Stimulated activated CD8-positive, alpha-beta memory T cell treated with anti-CD3 and anti-CD28 coated beads, Interleukin-15, amount 100 ng/mL, for 4 hours (primary cell): ENCODE measurements around the gene ABCA3.
A peak's percentile ranks its signal among the peaks of the same experiment; 100 is the strongest.
"Not testable (repeated sequence)": the region's sequence is repeated elsewhere in the genome, so short reads cannot be mapped to it uniquely, and the experiment has no call there.

Experiments used
- DNase-seq, 2 donors: peaks; one replicate each; pipeline ENCODE4 v3.0.0-alpha.2; 2020; ENCODE audit warnings: low read depth in 2 of 2

ABCA3 gene

DNA sequence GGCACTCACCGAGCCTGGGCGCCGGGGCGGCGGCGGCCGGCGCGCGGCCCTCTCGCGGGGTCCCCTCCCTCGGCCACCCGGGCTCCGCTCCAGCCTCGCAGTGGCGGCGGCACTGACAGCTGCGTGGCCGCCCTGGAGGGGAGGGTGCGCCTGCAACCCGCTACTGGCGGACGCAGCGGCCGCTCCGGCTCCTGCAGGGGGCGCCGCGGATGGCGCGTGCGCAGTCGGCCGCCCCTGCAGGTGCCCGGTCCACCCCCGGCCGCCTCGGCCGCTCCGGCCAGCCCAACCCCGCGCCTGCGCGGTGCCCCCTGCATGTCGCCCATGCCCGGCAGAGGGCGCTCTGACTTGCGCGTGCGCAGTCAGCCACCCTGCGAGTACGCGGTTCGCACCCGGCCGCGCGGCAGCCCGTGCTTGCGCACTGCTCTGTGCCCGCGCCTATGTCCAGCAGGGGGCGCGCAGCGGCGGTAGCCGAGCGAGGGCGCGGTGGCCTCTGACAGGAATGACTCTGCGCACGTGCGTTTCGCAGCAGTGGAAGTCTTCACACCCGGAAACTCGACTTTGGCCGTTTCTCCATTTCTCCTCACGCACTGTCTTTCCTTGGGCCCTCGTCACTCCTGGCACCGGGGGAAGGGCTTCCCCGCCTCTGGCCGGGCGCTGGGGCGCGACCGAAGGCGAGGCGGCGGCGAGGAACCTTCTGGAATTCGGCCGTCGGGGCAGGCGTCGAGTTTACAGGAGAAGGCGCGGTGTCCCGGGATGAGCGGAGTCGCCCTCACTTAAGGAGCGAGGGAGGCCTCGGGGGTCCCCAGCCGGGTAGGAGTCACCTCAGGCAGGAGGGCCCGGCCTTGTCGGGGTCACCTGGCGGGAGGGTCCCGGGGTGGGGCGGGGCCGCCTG is at the start of gene ABCA3:
TSS of gene ABCA3 (minus strand) at position 165 of the 892 bp plus-strand sequence. CDS start 14,262 bp downstream, outside the sequence.
- peak; percentile 81 to 91 for DNase-seq

DNA sequence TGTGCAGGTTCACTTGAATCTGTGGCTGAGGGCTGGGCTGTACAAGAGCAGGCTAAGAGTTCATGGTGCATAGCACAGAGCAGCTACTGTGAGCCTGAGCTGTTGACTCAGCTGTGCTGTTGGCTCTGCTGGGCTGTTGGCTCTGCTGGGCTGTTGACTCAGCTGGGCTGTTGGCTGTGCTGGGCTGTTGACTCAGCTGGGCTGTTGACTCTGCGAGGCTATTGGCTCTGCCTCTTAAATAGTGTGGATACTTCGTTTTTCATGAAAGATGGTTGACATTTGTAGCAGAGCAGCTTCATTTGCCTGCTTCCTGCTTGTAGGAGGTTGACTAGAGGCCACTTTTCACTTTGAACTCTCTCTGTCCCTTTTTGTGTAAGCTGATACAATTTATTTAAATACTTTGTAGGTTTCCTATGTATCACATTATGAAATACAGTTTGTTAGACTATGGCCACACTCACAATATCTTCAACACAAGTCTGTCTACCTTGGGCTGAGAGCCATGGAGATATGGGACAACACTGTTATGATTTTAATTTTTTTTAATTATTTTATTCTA is 48.4 kb upstream of the ABCA3 start:
- DNase-seq = no peak

DNA sequence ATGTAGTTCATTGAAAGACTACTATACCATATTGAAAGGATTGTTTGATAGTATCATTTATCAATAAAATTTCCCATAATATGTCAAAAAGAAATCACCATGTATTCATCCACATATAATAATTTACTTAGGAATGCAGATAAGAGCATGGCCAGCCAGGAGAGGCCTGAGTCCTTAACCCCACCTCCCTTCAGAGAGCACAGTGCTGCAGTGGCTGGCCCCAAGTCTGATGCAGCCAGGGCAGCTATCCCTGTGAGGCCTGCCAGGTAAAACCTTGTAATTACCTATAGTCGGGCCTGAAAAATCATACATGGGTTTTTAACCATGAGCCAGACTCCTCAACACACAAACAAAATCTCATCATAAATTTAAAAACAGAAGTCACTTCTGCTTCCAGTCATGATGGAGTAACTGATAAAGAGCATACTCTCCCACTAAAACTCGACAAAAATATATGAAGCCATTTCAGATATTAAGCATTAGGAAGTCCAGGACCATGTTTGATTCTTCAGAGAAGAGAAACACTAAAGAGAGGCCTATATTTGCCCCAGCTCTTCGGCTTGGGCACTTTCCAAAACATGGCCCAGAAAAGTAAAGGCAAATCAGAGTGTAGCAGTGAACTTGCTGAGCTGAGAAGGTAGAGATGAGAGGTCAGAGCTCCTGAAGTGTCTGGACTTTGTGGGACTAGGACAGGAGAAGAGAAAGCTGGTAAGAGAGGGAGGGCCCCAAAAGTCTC is 47.8 kb upstream of the ABCA3 start:
- DNase-seq = no peak

DNA sequence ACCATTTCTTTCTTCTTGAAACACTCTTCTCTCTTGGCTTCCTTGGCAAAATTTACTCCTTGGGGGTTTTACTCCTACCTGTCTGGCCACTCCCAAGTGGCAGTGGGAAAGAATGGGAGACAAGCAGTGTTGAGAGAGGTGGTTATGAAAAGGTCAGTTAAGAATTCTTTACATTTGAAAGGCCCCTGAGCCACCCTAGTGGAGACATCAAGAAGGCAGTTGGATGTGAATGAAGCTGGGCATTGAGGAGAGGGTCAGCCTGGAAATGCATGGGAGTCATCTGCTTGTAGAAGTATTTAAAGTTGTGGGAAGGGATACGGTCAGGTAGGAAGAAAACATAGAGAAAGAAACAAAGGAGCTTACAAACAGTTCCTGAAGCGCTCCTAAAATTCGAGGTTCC is 46.5 kb upstream of the ABCA3 start:
- DNase-seq = no peak

DNA sequence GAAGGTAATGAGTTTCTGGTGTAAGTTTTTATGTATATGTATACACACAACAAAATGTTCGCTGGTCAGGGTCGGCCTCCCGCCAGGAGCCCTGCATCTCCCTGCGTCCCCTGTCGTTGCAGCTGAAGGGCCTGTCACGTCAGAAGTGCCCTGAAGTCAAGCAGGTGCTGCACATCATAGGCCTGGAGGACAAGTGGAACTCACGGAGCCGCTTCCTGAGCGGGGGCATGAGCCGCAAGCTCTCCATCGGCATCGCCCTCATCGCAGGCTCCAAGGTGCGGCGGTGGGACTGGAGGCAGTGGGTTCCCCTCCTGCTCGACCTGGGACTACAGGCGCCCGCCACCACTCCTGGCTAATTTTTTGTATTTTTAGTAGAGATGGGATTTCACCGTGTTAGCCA is 45.5 kb upstream of the ABCA3 start:
- not testable (repeated sequence) for DNase-seq

DNA sequence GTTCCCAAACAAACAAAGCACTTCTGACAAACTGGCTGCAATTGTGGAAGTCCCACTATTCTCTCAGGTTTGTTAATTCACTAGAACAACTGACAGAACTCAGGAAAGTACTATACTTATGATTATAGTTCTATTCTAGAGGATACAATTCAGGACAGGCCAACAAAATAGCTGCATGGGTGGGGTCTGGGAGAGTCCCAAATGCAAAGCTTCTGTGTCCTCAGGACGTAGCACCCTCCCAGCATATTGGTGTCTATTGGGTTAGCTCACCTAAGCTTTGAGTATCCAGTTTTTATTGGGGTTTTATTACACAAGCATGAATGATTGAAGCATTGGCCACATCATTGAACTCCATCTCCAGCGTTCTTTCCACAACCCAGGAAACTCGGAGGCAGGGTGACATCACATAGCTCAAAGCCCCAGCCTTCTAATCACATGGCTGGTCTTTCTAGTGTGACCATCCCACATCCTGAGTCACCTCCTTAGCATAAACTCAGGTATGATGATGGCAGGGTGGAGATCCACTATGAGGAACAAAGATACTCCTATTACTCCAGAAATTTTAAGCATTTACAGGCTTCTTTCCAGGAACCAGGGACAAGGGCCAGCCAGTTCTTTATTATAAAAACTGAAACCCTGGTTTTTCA is 44.8 kb upstream of the ABCA3 start:
- no peak for DNase-seq

DNA sequence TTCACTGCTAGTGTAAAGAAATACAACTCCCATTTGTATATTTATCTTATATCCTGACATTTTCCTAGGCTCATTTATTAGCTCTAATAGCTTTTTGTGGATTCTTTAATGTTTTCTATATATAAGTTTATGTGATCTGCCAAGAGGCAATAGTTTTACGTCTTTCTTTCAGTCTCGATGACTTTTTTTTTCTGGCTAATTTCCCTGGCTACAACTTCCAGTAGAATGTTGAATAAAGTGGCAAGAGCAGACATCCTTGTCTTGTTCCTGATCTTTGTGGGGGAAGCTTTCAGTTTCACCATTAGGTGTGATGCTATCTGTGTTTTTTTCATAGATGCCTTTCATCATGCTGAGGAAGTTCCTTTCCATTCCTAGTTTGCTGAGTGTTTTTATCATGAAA is 43.9 kb upstream of the ABCA3 start:
- DNase-seq = no peak

DNA sequence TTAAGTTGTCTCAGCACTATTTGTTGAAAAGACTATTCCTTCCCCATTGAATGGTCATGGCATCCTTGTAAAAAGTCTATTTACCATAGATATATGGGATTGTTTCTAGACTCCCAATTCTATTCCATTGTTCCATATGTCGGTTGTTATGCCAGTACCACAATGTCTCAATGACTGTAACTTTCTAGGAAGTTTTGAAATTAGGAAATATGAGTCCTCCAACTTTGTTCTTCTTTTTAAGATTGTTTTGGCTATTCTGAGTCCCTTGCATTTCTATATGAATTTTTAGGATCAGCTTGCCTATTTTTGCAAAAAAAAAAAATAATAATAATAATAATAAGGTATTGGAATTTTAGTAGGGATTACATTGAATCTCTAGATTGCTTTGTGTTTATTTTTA is 43.0 kb upstream of the ABCA3 start:
- DNase-seq = no peak

DNA sequence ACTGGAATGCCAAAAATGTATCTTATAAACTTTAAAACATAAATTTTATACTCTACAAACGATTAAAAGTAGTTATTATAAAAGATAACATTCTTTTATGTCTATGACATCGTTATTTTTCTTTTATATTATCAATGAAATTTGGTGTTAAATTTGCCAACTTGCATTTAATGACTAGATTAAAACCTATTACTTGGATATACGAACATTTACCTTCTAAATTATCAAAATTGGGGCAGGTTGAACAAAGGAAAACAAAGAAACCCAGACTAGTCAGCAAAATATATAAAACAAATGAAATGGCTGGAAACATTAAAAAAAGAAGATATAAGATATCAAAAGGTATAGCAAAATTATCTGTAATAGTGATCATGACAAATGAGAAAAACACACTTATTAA is 34.1 kb upstream of the ABCA3 start:
- DNase-seq = no peak

DNA sequence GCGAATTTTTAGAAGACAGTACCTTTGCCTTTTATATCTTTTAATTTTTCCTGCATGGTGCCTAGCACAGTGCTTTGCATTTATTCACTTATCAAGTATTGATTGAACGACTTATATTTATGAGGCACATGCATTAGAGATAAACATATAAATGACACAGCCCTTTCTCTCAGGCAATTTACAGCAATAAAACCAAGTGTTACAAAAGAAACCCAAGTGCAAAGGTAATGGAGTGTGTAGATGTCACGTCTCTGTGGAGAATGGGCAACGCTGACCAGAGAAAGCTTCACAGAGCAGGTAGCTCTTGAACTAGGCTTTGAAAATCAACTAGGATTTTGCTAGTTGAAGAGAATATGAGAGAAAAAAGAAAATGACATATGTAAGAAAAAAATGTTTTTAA is 32.6 kb upstream of the ABCA3 start:
- DNase-seq = no peak

DNA sequence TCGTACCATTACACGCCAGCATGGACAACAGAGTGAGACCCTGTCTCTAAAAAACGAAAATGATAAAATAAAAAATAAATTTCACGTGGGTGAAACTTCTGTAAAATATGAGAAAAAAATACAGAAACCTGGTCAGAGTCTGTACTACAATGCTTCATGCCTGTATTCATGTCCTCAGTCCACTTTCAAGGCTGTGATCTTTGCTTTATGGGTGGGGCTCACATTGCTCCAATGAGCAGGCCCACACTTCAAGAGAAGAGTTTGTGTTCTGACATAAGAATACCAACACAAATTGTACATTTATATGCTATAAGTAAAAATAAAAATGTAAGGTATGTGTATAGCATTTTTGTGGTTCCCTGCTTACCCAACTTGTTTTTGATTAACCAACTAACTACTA is 32.2 kb upstream of the ABCA3 start:
- no peak for DNase-seq

DNA sequence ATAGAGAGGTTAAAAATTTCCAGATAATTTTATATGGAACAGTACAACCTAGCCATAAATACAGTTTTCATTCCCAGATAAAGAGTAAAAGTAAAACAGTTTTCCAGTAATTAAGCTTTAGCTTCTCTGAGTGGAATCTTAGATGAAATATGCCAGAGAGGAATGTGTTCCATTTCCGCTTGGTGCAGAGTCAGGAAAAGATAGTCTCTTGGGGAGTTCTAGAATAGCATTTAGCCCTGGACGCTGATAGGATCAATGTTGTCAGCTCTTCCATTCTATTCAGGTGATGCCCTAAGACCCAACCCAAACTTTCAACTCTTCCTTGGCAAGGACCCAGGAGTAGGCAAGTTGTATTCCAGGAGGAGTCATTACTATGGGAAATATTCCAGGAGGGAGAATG is 30.9 kb upstream of the ABCA3 start:
- DNase-seq = no peak

DNA sequence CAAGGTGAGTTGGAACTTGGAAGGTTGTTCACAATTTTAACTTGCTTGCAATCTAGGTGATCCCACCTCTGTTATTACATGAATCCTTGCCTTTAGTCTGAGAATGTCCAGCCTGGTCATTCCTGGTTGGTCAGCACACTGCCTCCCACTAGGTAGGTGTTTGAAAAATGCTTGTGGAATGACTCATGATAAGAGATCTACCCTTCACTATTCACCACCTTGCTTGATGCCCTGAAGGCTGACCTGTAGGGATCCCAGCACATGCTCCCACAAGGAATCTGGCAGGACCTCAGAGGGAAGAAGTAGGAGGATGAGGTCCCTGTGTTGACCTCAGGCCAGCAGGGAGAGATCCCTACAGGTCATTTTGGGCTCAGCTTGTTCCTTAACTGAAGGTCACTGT is 30.2 kb upstream of the ABCA3 start:
- no peak for DNase-seq

DNA sequence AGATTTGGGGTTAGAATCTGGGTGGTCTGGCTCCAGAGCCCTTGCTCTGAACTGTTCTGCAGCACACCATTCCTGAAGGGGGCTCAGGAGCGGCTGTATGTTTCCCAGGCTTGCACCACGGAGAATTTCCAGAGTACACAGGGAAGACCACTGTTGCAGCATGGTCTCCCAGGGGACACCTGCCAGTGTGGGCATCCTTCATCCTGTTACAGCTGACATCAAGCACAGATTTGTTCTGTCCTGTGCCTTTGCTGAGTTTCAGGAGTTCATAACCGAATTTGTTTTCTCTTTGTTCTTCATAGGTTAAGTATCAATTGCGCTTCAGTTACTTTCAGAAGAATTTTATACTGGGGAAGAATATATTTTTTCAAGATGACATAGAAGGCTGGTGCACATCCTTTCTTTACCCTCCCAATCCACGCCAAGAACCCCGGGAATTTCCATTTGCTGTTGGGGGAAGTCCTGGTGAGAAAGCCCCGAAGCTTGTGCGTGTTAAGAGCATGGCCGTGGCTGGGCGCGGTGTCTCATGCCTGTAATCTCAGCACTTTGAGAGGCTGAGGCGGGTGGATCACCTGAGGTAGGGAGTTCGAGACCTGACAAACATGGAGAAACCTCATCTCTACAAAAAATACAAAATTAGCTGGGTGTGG is 26.3 kb upstream of the ABCA3 start:
- no peak for DNase-seq

DNA sequence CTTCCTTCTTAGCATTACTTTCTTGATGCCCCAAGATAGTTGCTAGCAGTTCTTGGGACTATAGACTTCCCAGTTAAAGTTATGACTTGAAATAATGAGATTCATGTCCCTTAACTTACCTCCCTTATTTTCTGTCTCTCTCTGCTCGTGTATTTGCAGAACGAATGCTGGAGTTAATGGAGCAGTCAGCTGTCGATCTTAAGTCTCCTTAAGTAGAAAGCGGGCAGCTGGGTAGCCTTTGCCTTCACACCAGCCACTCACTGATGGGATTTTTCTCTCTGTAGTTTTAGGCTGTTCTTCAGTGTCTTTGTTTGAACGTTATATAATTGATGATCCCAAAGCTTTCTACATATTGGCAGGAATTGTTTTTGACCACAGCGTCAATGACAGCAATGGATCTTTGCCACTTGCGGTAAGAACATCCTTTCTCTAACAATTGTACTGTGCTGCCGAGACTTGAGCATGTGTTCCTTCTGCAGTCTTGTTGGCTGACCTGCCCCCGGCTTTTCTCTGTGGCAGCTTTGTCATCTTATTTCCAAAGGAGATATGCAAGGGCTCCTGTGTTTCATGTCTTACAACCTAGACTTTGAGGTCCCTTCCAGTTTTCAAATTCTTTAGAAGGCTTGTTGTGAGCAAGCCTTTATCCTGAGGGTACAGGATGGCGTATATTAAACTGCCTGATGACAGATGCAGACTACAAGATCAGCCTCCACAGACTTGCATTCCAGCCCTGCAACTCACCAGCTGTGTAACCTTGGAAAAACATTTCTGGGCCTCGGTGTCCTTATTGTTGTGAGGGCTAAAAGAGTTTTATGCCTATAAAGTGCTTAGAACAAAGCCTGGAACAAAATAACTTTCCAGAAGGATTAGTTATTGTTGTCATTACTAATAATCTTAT is 25.1 kb upstream of the ABCA3 start:
- DNase-seq = no peak

DNA sequence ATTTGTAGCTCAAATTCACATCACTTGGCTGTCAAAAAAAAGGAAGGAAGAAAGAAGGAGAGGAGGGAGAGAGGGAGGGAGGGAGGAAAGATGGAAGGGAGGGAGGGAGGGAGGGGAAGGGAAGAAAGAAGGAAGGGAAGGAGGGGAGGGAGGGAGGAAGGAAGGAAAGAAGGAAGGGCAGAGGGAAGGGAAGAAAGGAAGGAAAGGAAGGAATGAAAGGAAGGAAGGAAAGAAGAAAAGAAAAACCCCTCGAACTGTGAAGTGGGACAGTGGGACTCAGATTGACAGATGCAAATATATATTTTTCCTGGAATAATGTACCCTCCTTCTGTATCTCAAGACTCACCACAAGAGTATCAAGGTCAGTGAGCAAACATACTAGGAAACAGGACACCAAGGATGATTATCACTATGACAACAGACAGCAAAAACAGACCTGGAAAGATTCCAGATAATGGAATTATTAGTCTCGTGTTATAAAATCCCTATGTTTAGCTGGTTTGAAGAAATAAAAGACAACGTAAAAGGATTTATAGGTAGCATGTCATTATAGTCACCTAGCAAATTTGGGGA is 24.2 kb upstream of the ABCA3 start:
- no peak for DNase-seq

DNA sequence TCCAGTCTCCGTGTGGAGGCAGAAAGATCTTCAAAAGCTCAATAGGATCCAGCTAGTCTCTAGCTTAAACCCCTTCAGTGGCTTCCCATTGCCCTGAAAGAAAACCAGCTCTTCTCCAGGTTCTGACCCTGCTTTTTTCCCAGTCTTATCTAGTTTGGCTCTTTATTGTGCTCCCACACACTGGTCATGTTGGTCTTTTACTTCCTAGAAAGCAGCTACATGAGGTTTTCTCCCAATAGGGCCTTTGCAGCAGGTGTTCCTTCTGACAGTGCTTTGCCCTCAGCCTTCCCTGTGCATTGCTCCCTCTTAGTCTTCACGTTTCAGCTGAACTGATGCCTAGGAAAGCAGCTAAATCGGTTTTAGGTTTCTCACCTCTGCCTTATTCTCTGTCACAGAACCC is 21.7 kb upstream of the ABCA3 start:
- no peak for DNase-seq

DNA sequence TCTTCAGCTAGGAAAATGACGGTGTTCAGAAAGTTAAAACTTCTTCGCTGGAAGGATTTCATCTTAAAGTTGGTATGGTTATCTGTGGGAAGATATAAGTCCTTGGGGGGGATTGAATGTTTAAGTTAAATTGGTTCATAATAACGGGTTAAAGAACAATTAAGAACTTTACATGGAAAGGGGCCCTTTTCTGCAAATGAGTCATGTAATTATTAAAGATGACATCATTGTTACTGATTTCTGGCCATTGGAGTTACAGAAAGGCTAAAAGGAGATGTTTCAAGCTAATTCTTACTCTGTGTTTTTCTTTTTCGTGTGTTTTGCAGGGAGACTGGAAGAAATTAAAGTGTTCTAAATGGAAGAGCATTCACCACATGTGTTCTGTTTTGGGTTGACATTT is 20.6 kb upstream of the ABCA3 start:
- no peak for DNase-seq

DNA sequence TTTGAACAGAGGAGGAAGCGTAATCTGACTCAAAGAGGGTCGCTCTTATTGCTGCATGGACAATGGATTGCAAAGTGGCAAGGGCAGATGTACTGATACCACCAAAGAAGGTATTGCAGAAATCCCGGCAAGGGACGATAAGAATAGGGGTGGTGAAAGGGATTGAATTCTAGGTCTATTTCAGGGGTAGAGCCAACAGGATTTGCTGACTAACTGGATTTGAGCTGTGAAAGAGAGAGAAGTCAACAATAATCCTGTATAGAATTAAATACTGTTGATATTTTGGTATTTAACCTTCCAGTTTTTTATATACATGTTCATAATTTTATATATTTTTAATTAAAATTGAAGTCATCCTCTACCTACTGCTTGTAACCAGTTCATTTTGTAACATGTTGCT is 19.4 kb upstream of the ABCA3 start:
- no peak for DNase-seq

DNA sequence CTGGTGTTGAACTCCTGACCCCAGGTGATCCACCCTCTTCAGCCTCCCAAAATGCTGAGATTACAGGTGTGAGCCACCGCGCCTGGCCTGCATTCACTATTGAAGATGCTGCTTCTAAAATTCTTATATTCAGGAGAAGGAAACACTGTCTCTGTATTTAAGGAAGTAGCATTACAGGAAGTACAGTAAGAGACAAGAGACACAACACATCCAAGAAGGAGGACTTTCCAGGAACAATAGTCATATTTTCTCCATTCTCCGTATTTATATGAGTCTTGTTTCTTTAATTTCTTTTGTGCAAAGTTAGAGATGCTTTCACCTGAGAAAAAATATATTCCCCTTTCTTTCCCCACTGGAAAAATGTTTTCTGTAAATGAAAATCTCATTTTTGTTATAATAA is 18.3 kb upstream of the ABCA3 start:
- DNase-seq = no peak
